ENCODE data around the gene SLC7A10.

- TF ChIP-seq EZH2 (IDR thresholded peaks at IDR 0.05; ENCODE audit: borderline replicate concordance, low read depth, low read length, severe bottlenecking): no peak
- no peak for TF ChIP-seq CTCF (IDR thresholded peaks at IDR 0.05; ENCODE audit: borderline replicate concordance, extremely low read depth, low read length, poor library complexity, severe bottlenecking)
Observed at GRCh38 chr19:33201886-33202545, 23.6 kb downstream of the SLC7A10 start.
